Measurements from ENCODE around the gene PIP5K1B.

- TF ChIP-seq CTCF (conservative IDR thresholded peaks at IDR 0.05; ENCODE audit: low read depth, low read length) = no peak
- TF ChIP-seq EZH2 (IDR thresholded peaks at IDR 0.05; ENCODE audit: borderline replicate concordance, low read depth, low read length, poor library complexity, severe bottlenecking) = no peak
Observed at GRCh38 chr9:68970151-68970550, 265.1 kb downstream of the PIP5K1B start.
